PFSK-1 (cell line): ENCODE data around the gene CYB561D1.

Experiments used
- FOXP2 ChIP-seq: optimal IDR thresholded peaks from 2 replicates; pipeline ENCODE3; 2011; ENCODE audit warnings: borderline replicate concordance, control low read depth, inconsistent platforms; ENCODE audit not compliant: insufficient read depth; ENCODE audit errors: extremely low read length, extremely low read depth
- POLR2AphosphoS5 ChIP-seq: IDR thresholded peaks from 2 replicates; pipeline ENCODE4 v1.6.1; 2012; ENCODE audit warnings: low read depth, mild to moderate bottlenecking, control low read depth, low read length, moderate library complexity
- SIN3A ChIP-seq: IDR thresholded peaks from 2 replicates; pipeline ENCODE4 v1.6.1; 2012; ENCODE audit warnings: mild to moderate bottlenecking, low read length, moderate library complexity, borderline replicate concordance; ENCODE audit not compliant: insufficient read depth
- TAF1 ChIP-seq: IDR thresholded peaks from 2 replicates; pipeline ENCODE4 v1.6.1; 2012; ENCODE audit warnings: low read length, control low read depth, borderline replicate concordance; ENCODE audit not compliant: insufficient read depth
- TF ChIP-seq, protein P1 (sequence below), 2 experiments: IDR thresholded peaks; 2 replicates each; pipeline versions ENCODE4 v1.6.1 to v1.8.0; 2011 to 2012; ENCODE audit warnings: low read depth in 2 of 2, low read length in 2 of 2, control low read depth in 1 of 2, inconsistent platforms in 1 of 2, mild to moderate bottlenecking in 1 of 2, moderate library complexity in 1 of 2; ENCODE audit not compliant: insufficient read depth in 1 of 2

DNA sequence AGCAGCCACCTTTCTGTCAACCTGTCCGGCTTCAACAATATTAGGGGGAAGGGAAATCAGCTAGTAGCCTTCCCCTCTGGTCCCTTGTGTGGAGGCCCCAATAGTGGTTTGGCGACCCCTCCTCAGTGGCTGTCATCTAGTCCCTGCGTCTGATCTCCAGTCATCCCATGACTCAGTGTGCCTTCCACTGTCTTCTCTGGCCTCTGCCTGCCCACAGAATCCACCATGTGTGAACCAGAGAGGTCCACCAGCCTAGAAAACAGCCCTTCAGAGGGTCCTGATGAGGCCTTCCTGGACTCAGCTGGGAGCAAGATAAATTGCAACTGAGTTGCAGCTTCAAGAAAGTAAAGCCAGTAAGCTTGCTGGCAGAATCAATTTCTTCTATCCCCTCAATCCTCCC, 14.0 kb upstream of the CYB561D1 start:
- TF ChIP-seq POLR2AphosphoS5 (no peak), TAF1 (no peak), FOXP2 (no peak), SIN3A (no peak)
- TF ChIP-seq, protein P1, sequence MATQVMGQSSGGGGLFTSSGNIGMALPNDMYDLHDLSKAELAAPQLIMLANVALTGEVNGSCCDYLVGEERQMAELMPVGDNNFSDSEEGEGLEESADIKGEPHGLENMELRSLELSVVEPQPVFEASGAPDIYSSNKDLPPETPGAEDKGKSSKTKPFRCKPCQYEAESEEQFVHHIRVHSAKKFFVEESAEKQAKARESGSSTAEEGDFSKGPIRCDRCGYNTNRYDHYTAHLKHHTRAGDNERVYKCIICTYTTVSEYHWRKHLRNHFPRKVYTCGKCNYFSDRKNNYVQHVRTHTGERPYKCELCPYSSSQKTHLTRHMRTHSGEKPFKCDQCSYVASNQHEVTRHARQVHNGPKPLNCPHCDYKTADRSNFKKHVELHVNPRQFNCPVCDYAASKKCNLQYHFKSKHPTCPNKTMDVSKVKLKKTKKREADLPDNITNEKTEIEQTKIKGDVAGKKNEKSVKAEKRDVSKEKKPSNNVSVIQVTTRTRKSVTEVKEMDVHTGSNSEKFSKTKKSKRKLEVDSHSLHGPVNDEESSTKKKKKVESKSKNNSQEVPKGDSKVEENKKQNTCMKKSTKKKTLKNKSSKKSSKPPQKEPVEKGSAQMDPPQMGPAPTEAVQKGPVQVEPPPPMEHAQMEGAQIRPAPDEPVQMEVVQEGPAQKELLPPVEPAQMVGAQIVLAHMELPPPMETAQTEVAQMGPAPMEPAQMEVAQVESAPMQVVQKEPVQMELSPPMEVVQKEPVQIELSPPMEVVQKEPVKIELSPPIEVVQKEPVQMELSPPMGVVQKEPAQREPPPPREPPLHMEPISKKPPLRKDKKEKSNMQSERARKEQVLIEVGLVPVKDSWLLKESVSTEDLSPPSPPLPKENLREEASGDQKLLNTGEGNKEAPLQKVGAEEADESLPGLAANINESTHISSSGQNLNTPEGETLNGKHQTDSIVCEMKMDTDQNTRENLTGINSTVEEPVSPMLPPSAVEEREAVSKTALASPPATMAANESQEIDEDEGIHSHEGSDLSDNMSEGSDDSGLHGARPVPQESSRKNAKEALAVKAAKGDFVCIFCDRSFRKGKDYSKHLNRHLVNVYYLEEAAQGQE (IDR thresholded peaks at IDR 0.05; ENCODE audit: insufficient read depth in 1 of 2, low read depth in 2 of 2, low read length in 2 of 2), result no peak
